SKM-1 (cell line): ENCODE results near the gene DYNC1I2.
"Not testable (repeated sequence)": the region's sequence is repeated elsewhere in the genome, so short reads cannot be mapped to it uniquely, and the experiment has no call there.

Experiments
- DNase-seq: peaks from one replicate; lab custom pipeline; 2025; ENCODE audit not compliant: unreplicated experiment; lab: John Stamatoyannopoulos, UW

The DYNC1I2 gene

DNA sequence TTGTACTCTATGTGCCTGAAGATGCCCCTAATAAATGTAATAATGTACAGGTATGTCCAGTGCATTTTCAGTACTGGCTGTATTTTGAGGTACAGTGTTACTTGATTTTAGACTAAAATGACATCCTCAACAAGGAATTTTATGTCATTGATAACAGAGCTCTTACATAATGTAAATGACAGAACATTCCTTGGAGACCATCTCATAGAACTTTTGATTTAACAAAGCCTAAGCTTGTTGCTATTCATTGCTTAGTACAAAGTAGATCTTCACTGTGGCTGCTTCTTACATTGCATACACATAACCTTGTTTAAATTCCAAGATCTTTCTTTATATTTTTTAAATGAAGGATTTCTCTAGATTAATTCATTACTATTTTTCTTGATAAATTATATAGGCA is 24.1 kb downstream of the DYNC1I2 start:
- DNase-seq, result no peak

- DNase-seq, result no peak
Observed at GRCh38 chr2:171712051-171712450, 24.8 kb downstream of the DYNC1I2 start.

GRCh38 chr2:171718720-171719119 is 31.5 kb downstream of the DYNC1I2 start:
- no peak for DNase-seq

DNA sequence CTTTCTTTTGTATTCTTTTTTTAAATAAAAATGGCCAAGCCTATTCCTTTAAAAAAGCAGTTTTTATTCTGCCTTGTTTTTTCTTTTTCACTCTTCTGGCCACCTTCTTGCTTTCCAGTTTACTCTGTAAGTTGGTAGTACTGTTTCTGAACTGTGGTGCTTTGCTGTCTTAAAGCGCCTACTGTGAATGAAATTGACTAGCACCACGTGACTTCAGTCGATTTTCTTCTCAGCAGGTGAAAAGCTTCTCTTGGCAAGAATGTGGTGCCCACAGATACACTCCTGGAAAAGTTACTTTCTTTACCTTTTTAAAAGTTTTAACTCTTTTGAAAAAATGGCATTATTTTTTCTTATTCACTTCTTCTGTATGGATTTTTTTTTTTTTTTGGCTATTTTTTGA is 32.4 kb downstream of the DYNC1I2 start:
- no peak for DNase-seq

DNA sequence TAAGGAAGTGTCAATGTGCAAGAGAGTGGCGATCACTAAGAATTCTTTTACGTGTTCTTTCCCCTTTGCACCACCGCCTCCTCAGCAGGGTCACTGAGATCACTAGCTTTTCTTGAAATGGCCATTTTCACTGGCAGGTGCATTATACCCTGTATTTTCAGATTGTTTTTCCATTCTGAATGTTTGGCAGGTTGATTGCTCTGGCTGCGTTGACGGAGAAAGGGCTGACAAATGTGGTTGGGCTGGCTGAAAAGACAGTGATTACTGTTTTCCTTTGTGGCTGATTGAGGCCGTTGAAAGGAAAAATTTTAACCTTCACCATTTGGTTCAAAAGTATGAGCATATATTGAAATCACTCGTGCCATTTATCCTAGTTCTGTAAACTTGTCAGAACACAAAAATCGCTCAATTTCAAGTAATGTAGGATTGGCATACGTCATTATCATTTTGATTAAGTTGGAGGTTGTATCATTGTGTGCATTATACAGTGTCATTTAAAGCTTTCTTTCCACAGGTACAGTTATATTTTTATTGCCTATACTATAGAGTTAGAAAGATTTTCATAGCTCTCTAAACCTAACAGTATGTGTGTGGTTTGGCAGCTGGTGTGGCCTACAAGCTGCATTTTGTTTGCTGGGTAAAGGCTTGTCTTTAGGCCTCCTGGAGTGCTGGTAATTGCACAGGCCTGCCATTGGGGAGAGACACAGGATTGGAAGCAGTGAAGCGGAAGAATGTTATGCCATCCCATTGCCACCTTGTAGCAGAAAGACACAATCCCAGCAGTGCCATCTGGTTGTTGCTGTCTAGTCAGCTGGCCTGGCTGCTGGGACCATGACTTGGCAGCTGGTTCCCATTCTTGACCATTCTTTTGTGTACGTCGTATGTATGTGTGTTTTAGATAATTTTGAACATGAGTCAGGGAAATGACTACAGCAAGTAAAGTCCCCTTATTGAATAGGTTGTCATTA is 36.7 kb downstream of the DYNC1I2 start:
- no peak for DNase-seq

GRCh38 chr2:171726847-171727450 is 39.7 kb downstream of the DYNC1I2 start:
- no peak for DNase-seq

- no peak for DNase-seq
Observed at GRCh38 chr2:171728989-171729951, 42.0 kb downstream of the DYNC1I2 start.

DNA sequence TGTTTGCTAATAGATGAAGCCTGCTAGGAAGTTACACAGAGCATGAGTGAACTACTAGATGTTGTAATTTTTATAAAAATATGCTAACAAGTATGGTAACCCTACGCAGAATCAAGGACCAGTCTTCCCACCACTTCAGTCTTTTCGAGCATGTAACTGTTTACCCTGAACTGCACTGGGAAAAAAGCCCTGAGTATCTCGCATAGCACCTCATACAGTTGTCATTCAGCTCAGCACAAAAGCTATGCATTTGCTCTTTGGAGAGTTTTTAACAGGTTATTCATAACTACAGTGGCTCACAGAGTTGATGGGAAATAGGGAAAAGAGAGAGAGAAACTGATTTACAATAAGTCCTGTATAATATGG is 42.7 kb downstream of the DYNC1I2 start:
- no peak for DNase-seq

DNA sequence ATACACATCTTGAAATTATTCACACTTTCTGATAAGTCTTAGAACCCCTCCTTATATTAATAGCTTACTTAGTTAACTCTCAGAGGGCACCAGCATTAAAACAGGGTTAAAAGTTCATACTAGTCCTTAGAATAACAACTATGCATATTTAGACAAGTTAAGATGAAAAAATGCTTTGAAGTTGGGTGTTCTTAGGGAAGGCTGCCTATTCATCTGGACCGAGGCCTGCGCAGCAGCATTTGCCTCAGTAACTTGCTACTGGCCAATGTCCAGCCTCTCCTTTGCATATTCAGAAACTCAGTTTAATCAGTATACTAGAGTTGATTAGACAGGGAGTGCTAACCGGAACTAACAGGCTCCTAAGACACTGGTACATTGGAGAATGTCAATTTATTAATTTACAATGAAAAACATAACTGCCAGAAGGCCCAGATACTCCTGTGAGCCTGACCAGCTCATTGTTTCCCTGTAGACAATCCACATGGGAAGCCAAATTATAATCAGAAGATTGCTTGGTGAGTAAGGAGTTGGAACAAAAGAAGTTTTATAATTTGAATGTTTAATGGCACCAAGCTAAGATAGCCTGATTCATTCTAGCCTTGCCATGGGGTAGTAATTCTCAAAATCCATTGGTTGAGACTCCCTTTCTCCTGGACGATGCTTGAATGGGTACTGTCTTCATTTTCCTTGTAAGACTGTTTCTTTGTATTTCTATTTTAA is 48.9 kb downstream of the DYNC1I2 start:
- no peak for DNase-seq

GRCh38 chr2:171741189-171741588 is 53.9 kb downstream of the DYNC1I2 start:
- DNase-seq, result no peak

DNA sequence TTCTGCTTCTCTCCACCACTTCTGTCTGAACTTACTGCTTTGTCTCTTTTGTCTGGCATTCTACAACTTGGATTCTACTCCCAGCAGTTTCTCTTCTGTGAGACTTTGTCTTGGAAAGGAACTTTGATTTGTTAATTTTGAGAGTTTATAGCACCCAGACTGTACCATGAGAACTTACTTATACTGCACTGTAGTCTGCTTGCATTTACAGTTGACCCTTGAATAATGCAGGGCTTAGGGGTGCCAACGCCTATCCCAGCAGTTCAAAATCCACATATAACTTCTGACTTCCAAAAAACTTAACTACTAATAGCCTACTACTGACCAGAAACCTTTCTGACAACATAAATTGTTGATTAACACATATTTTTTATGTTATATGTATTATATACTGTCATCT is 55.5 kb downstream of the DYNC1I2 start:
- DNase-seq, result no peak

- DNase-seq, result no peak
Observed at GRCh38 chr2:171745141-171745540, 57.9 kb downstream of the DYNC1I2 start.

DNA sequence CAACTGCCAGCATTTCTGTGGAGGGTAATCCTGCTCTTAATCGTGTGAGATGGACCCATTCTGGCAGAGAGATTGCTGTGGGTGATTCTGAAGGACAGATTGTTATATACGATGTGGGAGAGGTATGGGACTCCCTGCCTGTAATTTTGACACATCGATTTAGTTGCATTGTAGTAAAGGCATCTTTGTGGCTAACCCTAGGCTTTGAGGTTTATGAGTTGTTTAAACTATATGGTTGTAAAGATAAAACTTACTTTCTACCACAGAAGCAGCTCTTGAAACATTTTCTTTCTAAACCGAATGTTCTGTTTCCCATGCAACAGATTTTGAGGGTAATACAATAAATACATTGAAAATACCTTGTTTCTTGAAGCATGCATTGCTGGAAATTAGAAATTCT is 58.5 kb downstream of the DYNC1I2 start:
- no peak for DNase-seq

DNA sequence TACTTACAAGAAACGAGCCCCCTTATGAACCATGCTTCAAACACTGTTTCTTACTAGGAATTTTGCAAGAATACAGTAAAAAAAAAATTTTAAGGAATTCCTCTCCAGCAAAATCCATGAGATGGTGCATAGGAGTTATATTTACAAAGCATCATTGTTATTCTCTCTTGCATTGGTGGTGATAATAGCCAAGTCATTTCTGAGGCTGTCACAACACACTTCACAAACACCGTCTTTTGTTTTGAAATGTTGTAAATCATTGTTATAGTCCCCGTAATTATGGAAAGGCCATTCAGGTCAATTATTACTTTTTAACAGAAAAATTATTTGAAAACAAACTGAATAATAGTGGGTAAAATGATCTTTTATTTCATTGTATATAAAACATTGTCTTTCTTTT is 60.1 kb downstream of the DYNC1I2 start:
- DNase-seq, result no peak

DNA sequence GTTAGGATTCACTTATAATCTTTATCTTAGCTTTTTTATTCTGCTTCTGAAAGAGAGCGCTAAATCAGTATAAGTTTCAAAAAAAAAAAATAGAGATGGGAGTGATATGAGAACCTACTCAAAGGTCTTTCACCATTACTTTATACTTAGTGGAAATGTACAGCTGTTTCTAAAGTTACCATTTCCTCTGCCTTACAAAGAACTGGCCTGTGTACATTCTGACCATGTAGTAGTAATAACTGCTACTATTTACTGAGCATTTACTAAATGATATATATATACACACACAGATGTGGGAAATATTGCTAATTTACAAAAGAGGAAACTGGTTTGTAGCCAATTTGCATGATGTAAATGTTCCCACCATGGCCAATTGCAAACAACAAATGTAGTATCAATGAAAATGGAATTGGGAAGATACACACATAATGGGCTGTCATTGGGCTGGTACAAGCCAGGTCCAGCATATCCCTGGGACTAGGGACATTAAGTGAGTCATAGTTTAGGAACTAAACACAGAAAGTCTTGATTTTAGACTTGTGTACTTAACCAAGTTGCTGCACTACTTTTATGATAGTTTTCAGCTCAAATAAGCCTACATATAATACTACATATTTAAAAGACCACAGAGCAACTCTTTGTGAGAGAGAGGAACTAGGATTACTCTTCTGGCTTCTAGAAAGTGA is 67.1 kb downstream of the DYNC1I2 start:
- DNase-seq, result no peak

- not testable (repeated sequence) for DNase-seq
Observed at GRCh38 chr2:171758762-171759161, 71.5 kb downstream of the DYNC1I2 start.

GRCh38 chr2:171761176-171761575 is 73.9 kb downstream of the DYNC1I2 start:
- not testable (repeated sequence) for DNase-seq

- DNase-seq, result no peak
Observed at GRCh38 chr2:171762879-171763573, 75.8 kb downstream of the DYNC1I2 start.

GRCh38 chr2:171763602-171764001 is 76.3 kb downstream of the DYNC1I2 start:
- DNase-seq, result no peak
